ENCODE data around the gene BMP7. TPM values are rescaled to one million over a fixed set of nuclear protein-coding genes. Genes with fewer than 3 reads are reported as not detected.

BMP7 gene
- total and polyA plus RNA-seq, 2 donors (not counting 3 experiments of a cell fraction or from before 2014, with no cell fraction given): not detected

- Histone ChIP-seq H3K4me1 (ENCODE audit: control insufficient read depth, extremely low read depth, insufficient read depth, low read length) (no peaks in the 10 kb centered on the region), H4K20me1 (replicated peaks; ENCODE audit: control insufficient read depth, extremely low read depth, insufficient read depth, low read length) (no peaks in the 10 kb centered on the region), H3K27me3 (ENCODE audit: control insufficient read depth in 2 of 2, insufficient read depth in 2 of 2, low read length in 2 of 2) (no peaks in the 10 kb centered on the region), H3K4me2 (ENCODE audit: insufficient read depth, low read length) (no peak overlapping the region), H3K9ac (replicated peaks; ENCODE audit: extremely low read depth, insufficient read depth, low read length) (no peak overlapping the region), H3K9me1 (replicated peaks; ENCODE audit: control insufficient read depth, extremely low read depth, insufficient read depth, low read length) (no peaks in the 10 kb centered on the region), H3K36me3 (ENCODE audit: control insufficient read depth in 2 of 2, extremely low read depth in 1 of 2, insufficient read depth in 2 of 2, low read length in 2 of 2) (no peaks in the 10 kb centered on the region), H3K4me3 (replicated peaks in 1 of 3; ENCODE audit: insufficient read depth in 1 of 3, low read depth in 1 of 3, low read length in 3 of 3) (no peak overlapping the region), H3K9me3 (replicated peaks; ENCODE audit: control insufficient read depth, insufficient read depth, low read length) (no peaks in the 10 kb centered on the region), H2AFZ (ENCODE audit: low read depth, low read length) (no peak overlapping the region), H3K27ac (ENCODE audit: insufficient read depth, low read depth, low read length) (no peak overlapping the region), H3K79me2 (ENCODE audit: control insufficient read depth, insufficient read depth, low read length) (no peaks in the 10 kb centered on the region)
- POLR2A ChIA-PET: no interaction called here
- dilution Hi-C loops (cut with MboI; ENCODE audit: extremely low pct_ligation_motif_present, low sequenced_read_pairs) (no loop called here), intact Hi-C loops (cut with micrococcal nuclease) (no loop called here)
- no TSS peak for BruUV-seq (replicated peaks)
- FAIRE-seq (no peak), DNase-seq (ENCODE audit: low read depth, low spot score) (no peak)
- TF ChIP-seq EZH2 (IDR thresholded peaks at IDR 0.05; ENCODE audit: borderline replicate concordance, low read depth, low read length, severe bottlenecking) (no peak), GATA2 (IDR thresholded peaks at IDR 0.05; ENCODE audit: insufficient read depth, insufficient read length, low read depth, low read length) (no peak), MAX (IDR thresholded peaks at IDR 0.05; ENCODE audit: insufficient read depth, insufficient read length) (no peak), MYC (IDR thresholded peaks at IDR 0.05; ENCODE audit: low read depth, low read length) (no peak), FOS (IDR thresholded peaks at IDR 0.05; ENCODE audit: borderline replicate concordance, insufficient read depth, low read length) (no peak), CTCF (IDR thresholded peaks at IDR 0.05; ENCODE audit: extremely low read depth in 1 of 2, insufficient read depth in 1 of 2, low read depth in 1 of 2, low read length in 2 of 2) (no peak), POLR2A (IDR thresholded peaks at IDR 0.05; ENCODE audit: low read depth, low read length) (no peak), POLR2AphosphoS5 (IDR thresholded peaks at IDR 0.05; ENCODE audit: insufficient read depth, low read depth, low read length) (no peak), JUN (IDR thresholded peaks at IDR 0.05; ENCODE audit: borderline replicate concordance, insufficient read depth, insufficient read length, low read depth) (no peak)
- CTCF ChIA-PET: no interaction called here
Observed at GRCh38 chr20:57167971-57168701, 98.3 kb downstream of the BMP7 start.

All from endothelial cell of umbilical vein (primary cell).